Adrenal gland (tissue), 5 donors: ENCODE results near the gene S100P.

ENCODE experiments used
- CTCF ChIP-seq, 6 experiments: fragments of 450-650 bp in 4 of 6; fragments of 200-600 bp in 2 of 6; sonication (generic) in 1 of 6; IDR thresholded peaks; 1 replicate in 5 of 6; 2 replicates in 1 of 6; pipeline versions ENCODE4 v1.5.1 to v1.8.0; 2016 to 2021; ENCODE audit warnings: antibody characterized with exemption in 6 of 6, mild to moderate bottlenecking in 2 of 6, moderate library complexity in 1 of 6
- POLR2A ChIP-seq, 2 donors: fragments of 450-650 bp; IDR thresholded peaks; one replicate each; pipeline ENCODE4 v1.6.1; 2017; ENCODE audit warnings: antibody characterized with exemption in 2 of 2, mild to moderate bottlenecking in 2 of 2, moderate library complexity in 1 of 2
- donor health status: DM: no; HTN: no; CAD: no.

- TF ChIP-seq CTCF (IDR thresholded peaks at IDR 0.05) (no peak), POLR2A (IDR thresholded peaks at IDR 0.05) (no peak)
These were observed 2.9 kb downstream of the S100P start for GRCh38 chr4:6696611-6697010.
